Mesothelial cell of epicardium (in vitro differentiated cells): ENCODE data around the gene PNMA1. TPM values are rescaled to one million over a fixed set of nuclear protein-coding genes. Genes with fewer than 3 reads are reported as not detected.
"Not testable (repeated sequence)": the region's sequence is repeated elsewhere in the genome, so short reads cannot be mapped to it uniquely, and the experiment has no call there.

Experiments used
- DNase-seq, 2 experiments: peaks; one replicate each; pipeline ENCODE4 v3.0.0; 2021; ENCODE audit warnings: low spot score in 2 of 2; ENCODE audit not compliant: unreplicated experiment in 2 of 2
- H3K27ac Mint-ChIP-seq: 2 replicates; pipeline ENCODE4 v1.8.0; 2021; ENCODE audit warnings: mixed read lengths
- H3K27me3 Mint-ChIP-seq: 2 replicates; pipeline ENCODE4 v1.8.0; 2021; ENCODE audit warnings: low read depth, mixed read lengths
- H3K36me3 Mint-ChIP-seq: 2 replicates; pipeline ENCODE4 v1.8.0; 2021; ENCODE audit warnings: mixed read lengths
- H3K4me1 Mint-ChIP-seq: 2 replicates; pipeline ENCODE4 v1.8.0; 2021; ENCODE audit warnings: mixed read lengths
- H3K4me3 Mint-ChIP-seq: 2 replicates; pipeline ENCODE4 v1.8.0; 2021; ENCODE audit warnings: mild to moderate bottlenecking, moderate library complexity, mixed read lengths
- H3K9me3 Mint-ChIP-seq: 2 replicates; pipeline ENCODE4 v1.8.0; 2021; ENCODE audit warnings: mixed read lengths
- total RNA-seq: library from RNA; stranded (reverse); gene quantifications from 3 replicates; pipeline ENCODE4 v1.2.1, GENCODE V29; 2021
- TF ChIP-seq, protein P1 (sequence below): fragments of 200-600 bp; sonication (generic); IDR thresholded peaks from one replicate; pipeline ENCODE4 v1.5.0; 2021; ENCODE audit warnings: antibody characterized with exemption; ENCODE audit not compliant: unreplicated experiment

The PNMA1 gene
- total RNA-seq, 1 donor from 2014 or later, result 46.4 TPM

DNA sequence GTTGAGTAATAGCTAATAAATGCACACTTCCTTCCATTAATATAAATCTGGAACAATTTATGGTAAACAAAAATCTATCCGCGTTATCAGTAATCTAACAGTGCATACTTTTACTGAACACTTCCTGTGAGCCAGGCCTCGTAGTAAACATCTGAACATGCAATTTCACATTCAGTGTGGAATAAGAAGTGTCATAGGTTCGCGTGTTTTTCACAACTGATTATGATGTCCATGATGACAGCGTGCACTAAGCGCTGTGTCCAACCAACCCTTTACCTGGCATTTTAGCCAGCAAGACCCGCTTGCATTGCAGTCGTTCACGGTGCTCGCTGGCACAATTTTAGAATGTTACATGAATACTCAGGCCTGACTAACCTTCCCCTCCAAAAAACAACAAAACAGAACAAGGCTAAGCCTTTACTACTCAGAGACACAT is 2.1 kb downstream of the PNMA1 start:
- no peaks in the 10 kb centered on the region for H3K27me3 Mint-ChIP-seq
- H3K36me3 Mint-ChIP-seq, result peaks cover 4% of the 10 kb centered on the region
- H3K4me3 Mint-ChIP-seq, result peak overlapping the region; percentile 84
- H3K27ac Mint-ChIP-seq, result peak overlapping the region; percentile 97
- no peaks in the 10 kb centered on the region for H3K9me3 Mint-ChIP-seq
- H3K4me1 Mint-ChIP-seq, result peaks cover 31% of the 10 kb centered on the region
- no peak for DNase-seq
- TF ChIP-seq, protein P1, sequence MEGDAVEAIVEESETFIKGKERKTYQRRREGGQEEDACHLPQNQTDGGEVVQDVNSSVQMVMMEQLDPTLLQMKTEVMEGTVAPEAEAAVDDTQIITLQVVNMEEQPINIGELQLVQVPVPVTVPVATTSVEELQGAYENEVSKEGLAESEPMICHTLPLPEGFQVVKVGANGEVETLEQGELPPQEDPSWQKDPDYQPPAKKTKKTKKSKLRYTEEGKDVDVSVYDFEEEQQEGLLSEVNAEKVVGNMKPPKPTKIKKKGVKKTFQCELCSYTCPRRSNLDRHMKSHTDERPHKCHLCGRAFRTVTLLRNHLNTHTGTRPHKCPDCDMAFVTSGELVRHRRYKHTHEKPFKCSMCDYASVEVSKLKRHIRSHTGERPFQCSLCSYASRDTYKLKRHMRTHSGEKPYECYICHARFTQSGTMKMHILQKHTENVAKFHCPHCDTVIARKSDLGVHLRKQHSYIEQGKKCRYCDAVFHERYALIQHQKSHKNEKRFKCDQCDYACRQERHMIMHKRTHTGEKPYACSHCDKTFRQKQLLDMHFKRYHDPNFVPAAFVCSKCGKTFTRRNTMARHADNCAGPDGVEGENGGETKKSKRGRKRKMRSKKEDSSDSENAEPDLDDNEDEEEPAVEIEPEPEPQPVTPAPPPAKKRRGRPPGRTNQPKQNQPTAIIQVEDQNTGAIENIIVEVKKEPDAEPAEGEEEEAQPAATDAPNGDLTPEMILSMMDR, result no peak

DNA sequence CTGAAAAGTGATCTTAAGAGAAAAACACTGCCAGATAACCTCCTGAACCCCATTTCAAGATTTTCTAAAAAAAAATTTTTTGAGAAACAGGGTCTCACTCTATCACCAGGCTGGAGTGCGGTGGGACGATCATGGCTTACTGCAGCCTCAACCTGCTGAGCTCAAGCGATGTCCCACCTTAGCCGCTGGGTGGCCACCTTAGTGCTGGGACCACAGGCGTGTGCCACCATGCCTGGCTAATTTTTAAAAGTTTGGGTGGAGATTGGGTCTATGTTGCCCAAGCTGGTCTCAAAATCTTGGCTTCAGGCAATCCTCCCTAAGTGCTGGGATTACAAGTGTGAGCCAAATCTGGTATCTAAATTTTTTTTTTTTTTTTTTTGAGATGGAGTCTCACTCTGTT is 3.4 kb downstream of the PNMA1 start:
- TF ChIP-seq, protein P1, result no peak
- no peaks in the 10 kb centered on the region for H3K9me3 Mint-ChIP-seq
- no peak for DNase-seq
- no peak overlapping the region for H3K4me3 Mint-ChIP-seq
- peaks cover 27% of the 10 kb centered on the region for H3K4me1 Mint-ChIP-seq
- H3K27ac Mint-ChIP-seq, result no peak overlapping the region
- peaks cover 2% of the 10 kb centered on the region for H3K36me3 Mint-ChIP-seq
- no peaks in the 10 kb centered on the region for H3K27me3 Mint-ChIP-seq

- H3K27me3 Mint-ChIP-seq, result no peaks in the 10 kb centered on the region
- no peak overlapping the region for H3K4me3 Mint-ChIP-seq
- no peak for DNase-seq
- peaks cover 25% of the 10 kb centered on the region for H3K4me1 Mint-ChIP-seq
- peak overlapping the region; percentile 15 for H3K27ac Mint-ChIP-seq
- no peaks in the 10 kb centered on the region for H3K36me3 Mint-ChIP-seq
- H3K9me3 Mint-ChIP-seq, result no peaks in the 10 kb centered on the region
- TF ChIP-seq, protein P1, result no peak
Measured at GRCh38 chr14:73709904-73710469, 4.2 kb downstream of the PNMA1 start.

- not testable (repeated sequence) for H3K4me3 Mint-ChIP-seq, H3K9me3 Mint-ChIP-seq, H3K27ac Mint-ChIP-seq, H3K27me3 Mint-ChIP-seq, DNase-seq
- peaks cover 13% of the 10 kb centered on the region for H3K4me1 Mint-ChIP-seq
- peaks cover 12% of the 10 kb centered on the region for H3K36me3 Mint-ChIP-seq
Measured at GRCh38 chr14:73708076-73708475, 6.1 kb downstream of the PNMA1 start.

- Mint-ChIP-seq H3K36me3 (peaks cover 20% of the 10 kb centered on the region), H3K4me3 (no peak overlapping the region), H3K27me3 (no peaks in the 10 kb centered on the region), H3K27ac (no peak overlapping the region), H3K4me1 (no peaks in the 10 kb centered on the region), H3K9me3 (no peaks in the 10 kb centered on the region)
- no peak for DNase-seq
- TF ChIP-seq, protein P1, result no peak
Measured at GRCh38 chr14:73700325-73700724, 13.9 kb downstream of the PNMA1 start.

DNA sequence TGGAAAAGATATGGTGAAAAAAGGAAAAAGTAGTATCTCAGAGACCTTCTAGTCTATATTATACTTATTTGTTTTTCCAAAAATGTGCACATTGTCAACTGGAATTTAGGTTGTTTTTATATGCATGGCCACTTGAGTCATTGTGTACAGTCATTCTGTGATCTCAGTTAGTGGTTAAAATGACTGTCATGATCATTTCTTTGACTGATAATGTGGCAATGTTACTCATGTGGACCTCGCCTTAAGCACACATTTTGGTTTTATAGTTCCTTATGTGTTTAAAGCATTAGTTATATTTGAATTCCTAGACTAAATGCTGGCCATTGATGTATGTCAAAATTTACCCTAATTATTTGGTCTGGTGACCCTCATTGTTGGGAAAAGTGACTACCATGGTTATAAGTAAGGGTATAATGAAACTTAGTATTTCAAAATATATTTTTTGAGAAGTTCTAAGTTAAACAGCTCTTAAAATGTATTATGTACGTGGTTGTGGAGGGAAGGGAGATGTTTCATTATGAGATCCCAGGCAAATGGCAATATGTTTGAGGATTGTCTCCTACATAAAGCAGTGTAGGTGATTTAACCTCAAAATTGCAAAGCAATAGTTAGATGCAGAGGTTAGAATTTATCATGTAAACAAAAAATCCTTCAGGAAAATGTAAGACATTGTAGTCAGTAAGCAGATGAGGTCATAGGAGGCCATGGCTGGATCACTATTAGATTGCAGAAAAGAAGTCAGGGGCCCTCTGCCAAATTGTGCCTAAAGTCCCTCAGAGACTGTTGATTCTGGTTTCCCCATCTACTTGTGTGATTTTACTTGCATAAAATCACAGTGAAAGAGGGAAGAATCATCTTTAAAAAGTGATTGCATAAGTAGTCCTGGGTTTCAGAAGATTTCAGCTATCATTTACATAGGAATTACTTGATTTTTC is 17.5 kb downstream of the PNMA1 start:
- no peaks in the 10 kb centered on the region for H3K27me3 Mint-ChIP-seq
- DNase-seq, result no peak
- no peak overlapping the region for H3K27ac Mint-ChIP-seq

More for the DNA sequence above, 17.5 kb downstream of the PNMA1 start:
- H3K36me3 Mint-ChIP-seq, result peaks cover 26% of the 10 kb centered on the region
- no peaks in the 10 kb centered on the region for H3K4me1 Mint-ChIP-seq
- no peaks in the 10 kb centered on the region for H3K9me3 Mint-ChIP-seq
- TF ChIP-seq, protein P1, result no peak
- no peak overlapping the region for H3K4me3 Mint-ChIP-seq
